ENCODE results near the gene UCKL1.

UCKL1 gene

GRCh38 chr20:63894358-63895201, 61.6 kb downstream of the UCKL1 start, which contains the start of gene DNAJC5:
Gene DNAJC5 (plus strand): TSS chr20:63895126. CDS start chr20:63928346, 33,220 bp downstream.
- DNase-seq (ENCODE audit: insufficient read length, low spot score) = peak; percentile 100
- peak; percentile 99 for FAIRE-seq

- DNase-seq (ENCODE audit: insufficient read length, low spot score) (no peak), FAIRE-seq (no peak)
Observed at GRCh38 chr20:63893999-63894357, 62.2 kb downstream of the UCKL1 start.

DNA sequence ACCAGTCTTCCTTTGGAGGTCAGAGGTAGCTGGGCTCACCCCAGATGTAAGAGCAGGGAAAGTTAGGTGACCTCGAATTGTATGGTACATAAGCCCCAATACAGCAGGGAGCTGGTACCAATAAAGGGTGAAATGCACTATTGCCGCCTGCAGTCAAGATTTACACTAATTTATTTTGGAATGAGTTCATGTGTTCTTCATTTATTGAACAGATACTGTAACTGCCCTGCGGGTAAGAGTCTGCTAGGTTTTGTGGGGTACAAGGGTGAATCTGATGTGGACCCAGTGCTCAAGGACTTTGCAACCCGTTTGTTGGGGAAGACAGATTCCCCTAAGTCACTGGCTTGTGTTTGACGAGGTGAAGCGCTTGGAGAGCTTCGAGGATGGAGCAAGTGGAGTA, 63.8 kb downstream of the UCKL1 start:
- DNase-seq (ENCODE audit: insufficient read length, low spot score) (no peak), FAIRE-seq (no peak)

DNA sequence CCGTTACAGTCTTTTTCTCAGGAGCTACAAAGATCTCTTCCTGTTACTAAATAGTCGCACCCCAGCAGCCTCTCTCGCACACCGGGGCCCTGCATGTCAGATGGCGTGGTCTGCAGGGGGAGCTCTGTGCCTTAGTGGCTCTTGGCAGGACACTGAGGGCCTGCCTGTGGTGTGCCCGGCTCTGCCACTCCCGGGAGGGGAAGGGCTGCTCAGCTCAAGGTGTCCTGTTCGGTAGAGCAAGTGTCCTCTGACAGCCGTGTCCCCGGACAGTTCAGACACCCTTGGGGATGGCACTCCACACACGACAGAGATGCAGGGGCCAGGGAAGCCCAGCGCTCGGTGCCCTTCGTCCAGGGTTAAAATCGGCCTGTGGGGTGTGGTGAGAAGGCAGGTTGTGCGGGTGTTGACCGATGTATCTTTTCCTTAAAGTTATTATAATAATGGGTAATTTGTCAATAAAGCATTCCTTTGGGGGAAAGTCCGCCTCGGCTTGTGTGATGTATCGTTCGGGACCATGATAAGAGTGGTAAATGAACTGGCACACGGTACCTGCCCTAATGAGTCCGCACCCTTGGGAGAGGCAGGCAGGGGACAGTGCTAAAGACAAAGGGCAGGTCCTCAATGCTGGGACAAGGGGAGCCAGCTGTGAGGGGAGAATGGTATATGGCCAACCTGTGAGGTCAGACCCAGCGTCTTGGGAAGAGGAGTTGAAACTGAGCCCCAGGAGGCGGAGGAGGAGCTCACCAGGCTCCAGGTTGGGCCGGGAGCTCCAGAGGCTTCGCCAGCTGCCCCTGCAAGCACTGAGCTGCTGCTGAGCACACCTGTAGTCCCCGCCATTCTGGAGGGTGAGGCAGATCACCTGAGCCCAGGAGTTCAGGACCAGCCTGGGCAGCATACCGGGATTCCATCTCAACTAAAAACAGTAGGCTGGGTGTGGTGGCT, 64.9 kb downstream of the UCKL1 start:
- no peak for DNase-seq (ENCODE audit: insufficient read length, low spot score)
- no peak for FAIRE-seq

- no peak for FAIRE-seq
- DNase-seq (ENCODE audit: insufficient read length, low spot score) = no peak
Observed at GRCh38 chr20:63890616-63891015, 65.6 kb downstream of the UCKL1 start.

DNA sequence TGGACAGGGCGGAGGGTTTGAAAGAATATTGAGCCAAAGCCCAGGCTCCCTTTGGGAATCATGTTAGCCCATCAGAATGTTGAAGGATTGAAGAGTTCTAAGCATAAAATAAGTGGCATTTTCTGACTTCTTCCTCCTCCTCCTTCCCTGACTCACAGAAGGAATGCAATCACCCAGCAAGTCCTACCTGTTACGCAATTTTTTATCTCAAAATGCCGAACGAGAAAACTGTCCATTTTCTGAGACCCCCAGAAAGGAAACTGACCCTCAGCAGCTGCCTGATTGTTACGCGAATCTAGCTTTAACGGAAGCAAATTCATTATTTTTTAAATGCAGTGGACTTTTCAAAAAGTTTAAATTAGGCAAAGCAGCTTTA, 66.0 kb downstream of the UCKL1 start:
- DNase-seq (ENCODE audit: insufficient read length, low spot score) = no peak

More for the DNA sequence above, 66.0 kb downstream of the UCKL1 start:
- no peak for FAIRE-seq

Measured in HTR-8/SVneo (cell line).